ENCODE measurements around the gene MYOCOS. TPM values are rescaled to one million over a fixed set of nuclear protein-coding genes. Genes with fewer than 3 reads are reported as not detected.

Gene MYOCOS
- total RNA-seq, 2 donors from 2014 or later = not detected

DNA sequence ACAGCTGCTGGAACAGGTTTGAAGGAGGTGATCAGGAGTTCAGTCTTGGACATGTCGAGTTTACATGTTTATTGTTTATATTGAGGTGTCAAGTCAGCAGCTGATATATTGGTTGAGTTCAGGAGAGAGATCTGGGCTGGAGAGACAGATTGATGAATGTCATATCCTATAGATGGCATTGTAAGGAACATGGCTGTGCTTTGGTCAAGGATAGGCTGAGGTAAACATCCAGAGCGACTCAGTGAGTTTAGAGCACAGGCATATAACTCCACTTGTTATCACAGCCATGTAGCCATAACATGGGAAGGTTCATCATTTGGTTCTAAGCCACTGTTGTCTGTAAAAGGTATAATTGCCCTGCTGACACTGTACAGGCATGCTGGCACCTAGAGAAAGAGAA, 5.5 kb upstream of the MYOCOS start:
- H3K4me1 ChIP-seq (replicated peaks) = no peaks in the 10 kb centered on the region
- WGBS = 91% methylated on average over 2 of the region's 2 CpGs
- no peaks in the 10 kb centered on the region for H3K36me3 ChIP-seq
- TF ChIP-seq, protein P1, sequence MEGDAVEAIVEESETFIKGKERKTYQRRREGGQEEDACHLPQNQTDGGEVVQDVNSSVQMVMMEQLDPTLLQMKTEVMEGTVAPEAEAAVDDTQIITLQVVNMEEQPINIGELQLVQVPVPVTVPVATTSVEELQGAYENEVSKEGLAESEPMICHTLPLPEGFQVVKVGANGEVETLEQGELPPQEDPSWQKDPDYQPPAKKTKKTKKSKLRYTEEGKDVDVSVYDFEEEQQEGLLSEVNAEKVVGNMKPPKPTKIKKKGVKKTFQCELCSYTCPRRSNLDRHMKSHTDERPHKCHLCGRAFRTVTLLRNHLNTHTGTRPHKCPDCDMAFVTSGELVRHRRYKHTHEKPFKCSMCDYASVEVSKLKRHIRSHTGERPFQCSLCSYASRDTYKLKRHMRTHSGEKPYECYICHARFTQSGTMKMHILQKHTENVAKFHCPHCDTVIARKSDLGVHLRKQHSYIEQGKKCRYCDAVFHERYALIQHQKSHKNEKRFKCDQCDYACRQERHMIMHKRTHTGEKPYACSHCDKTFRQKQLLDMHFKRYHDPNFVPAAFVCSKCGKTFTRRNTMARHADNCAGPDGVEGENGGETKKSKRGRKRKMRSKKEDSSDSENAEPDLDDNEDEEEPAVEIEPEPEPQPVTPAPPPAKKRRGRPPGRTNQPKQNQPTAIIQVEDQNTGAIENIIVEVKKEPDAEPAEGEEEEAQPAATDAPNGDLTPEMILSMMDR (IDR thresholded peaks at IDR 0.05) = no peak
- TF ChIP-seq POLR2A (IDR thresholded peaks at IDR 0.05) = no peak
- no peak for TF ChIP-seq POLR2AphosphoS5 (IDR thresholded peaks at IDR 0.05)
- no peaks in the 10 kb centered on the region for H3K27me3 ChIP-seq (replicated peaks; ENCODE audit: insufficient read depth)
- intact Hi-C loops (cut with DNase I) = no loop called here
- no peaks in the 10 kb centered on the region for H3K9me3 ChIP-seq
- no peak overlapping the region for H3K27ac ChIP-seq
- H3K4me3 ChIP-seq = no peak overlapping the region
- no peak for DNase-seq (ENCODE audit: low spot score)

DNA sequence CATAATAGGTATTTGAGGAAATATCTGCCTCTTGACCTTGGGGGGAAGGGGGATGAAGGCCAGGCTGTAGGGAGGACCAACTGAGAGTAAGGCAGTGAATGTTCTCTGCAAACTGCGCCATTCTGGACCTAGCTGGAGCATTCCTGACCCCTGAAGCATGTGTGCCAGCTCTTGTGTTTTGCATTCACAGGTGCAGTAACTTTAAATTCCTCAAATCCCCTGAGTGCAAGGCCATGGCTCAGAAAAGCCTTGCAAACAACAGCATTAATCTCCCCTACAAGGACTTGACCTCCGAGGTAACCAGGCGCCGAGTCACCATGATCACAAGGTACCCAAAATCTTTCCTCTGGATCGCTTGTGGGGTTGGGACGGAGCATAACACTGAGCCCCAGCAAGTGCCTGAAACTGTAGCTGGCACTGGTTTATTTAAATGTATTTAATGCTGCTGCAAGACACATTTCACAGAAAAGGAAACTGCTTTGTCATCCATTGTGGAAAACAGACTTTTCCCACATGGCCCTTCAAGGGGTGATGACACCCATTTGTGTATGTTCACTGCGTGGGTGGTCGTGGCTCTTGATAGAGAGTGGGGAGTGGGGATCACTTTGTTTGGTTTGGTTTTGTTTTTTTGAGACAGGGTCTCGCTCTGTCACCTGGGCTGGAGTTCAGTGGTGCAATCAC, 1.7 kb downstream of the MYOCOS start:
- Histone ChIP-seq H3K9me3 (no peaks in the 10 kb centered on the region), H3K4me1 (replicated peaks) (no peaks in the 10 kb centered on the region), H3K27ac (no peak overlapping the region), H3K4me3 (no peak overlapping the region), H3K36me3 (no peaks in the 10 kb centered on the region), H3K27me3 (replicated peaks; ENCODE audit: insufficient read depth) (no peaks in the 10 kb centered on the region)
- 91% methylated on average over 9 of the region's 9 CpGs for WGBS
- DNase-seq (ENCODE audit: low spot score) = no peak
- no peak for TF ChIP-seq POLR2AphosphoS5 (IDR thresholded peaks at IDR 0.05)
- TF ChIP-seq POLR2A (IDR thresholded peaks at IDR 0.05) = no peak
- TF ChIP-seq, protein P1 (IDR thresholded peaks at IDR 0.05) = no peak
- intact Hi-C loops (cut with DNase I) = no loop called here

DNA sequence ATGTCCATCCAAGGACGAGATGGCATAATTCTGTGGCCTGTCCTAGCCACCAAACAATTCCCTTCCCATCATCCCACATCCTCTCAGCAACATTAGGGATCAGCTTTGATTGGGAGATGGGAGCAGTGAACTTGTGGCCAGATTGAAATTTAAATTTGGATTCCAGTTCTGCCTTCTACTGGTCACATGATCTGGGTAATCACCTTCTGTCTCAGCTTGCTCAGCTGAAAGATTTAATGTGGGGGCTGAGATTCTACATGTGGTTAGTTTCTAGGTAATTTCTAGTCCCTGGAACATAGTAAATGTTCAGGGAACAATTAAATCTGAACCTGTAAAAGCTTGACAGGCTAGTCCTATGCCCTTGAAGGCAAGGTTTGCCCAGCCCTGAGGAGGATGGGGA, 3.2 kb downstream of the MYOCOS start:
- Histone ChIP-seq H3K27me3 (replicated peaks; ENCODE audit: insufficient read depth) (no peaks in the 10 kb centered on the region), H3K9me3 (no peaks in the 10 kb centered on the region), H3K4me1 (replicated peaks) (no peaks in the 10 kb centered on the region), H3K36me3 (no peaks in the 10 kb centered on the region), H3K4me3 (no peak overlapping the region), H3K27ac (no peak overlapping the region)
- intact Hi-C loops (cut with DNase I) = no loop called here
- WGBS = 85% methylated on average over 1 of the region's 1 CpG
- no peak for DNase-seq (ENCODE audit: low spot score)
- no peak for TF ChIP-seq POLR2AphosphoS5 (IDR thresholded peaks at IDR 0.05)

DNA sequence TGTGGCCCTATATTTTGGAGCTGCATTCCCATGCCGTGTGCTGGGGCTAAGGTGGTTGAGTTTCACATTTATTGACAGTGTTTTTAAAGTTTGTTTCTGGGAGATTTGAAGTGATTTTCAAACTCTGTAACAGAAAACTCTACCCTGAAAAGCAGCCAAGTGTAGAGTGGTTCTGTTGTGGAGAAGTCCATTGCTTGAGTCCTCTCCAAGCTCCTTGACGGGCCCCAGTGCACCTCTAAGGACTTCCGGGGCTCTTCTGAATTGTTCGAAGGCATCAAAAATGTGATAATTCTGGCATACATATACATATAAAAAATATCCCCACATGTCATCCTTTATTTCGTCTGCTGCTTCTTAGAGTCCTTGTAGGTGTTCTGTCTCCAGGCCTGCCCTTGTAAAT, 5.0 kb downstream of the MYOCOS start:
- H3K27me3 ChIP-seq (replicated peaks; ENCODE audit: insufficient read depth) = no peaks in the 10 kb centered on the region
- DNase-seq (ENCODE audit: low spot score) = no peak
- H3K9me3 ChIP-seq = no peaks in the 10 kb centered on the region
- intact Hi-C loops (cut with DNase I) = no loop called here
- no peak overlapping the region for H3K27ac ChIP-seq
- TF ChIP-seq, protein P1 (IDR thresholded peaks at IDR 0.05) = no peak
- TF ChIP-seq POLR2A (IDR thresholded peaks at IDR 0.05) = no peak
- no peak for TF ChIP-seq POLR2AphosphoS5 (IDR thresholded peaks at IDR 0.05)
- H3K36me3 ChIP-seq = no peaks in the 10 kb centered on the region
- no peak overlapping the region for H3K4me3 ChIP-seq
- 86% methylated on average over 5 of the region's 5 CpGs for WGBS
- H3K4me1 ChIP-seq (replicated peaks) = no peaks in the 10 kb centered on the region

DNA sequence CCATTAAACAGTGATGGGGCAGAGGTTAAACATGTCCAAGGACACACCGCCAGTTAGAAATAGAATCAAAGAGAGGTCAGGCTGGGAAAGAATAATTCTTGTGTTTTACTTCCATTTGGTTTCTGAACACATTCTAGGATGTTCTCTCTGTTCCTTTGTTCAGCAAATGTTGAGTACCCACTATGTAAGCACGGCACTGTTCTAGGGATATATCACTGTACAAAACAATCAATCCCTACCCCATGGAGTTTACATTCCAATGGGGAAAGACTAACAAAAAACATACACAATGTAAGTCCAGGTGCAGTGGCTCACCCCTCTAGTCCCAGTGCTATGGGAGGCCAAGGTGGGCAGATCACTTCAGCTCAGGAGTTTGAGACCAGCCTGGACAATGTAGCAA, 6.2 kb downstream of the MYOCOS start:
- TF ChIP-seq POLR2AphosphoS5 (IDR thresholded peaks at IDR 0.05) = no peak
- TF ChIP-seq, protein P1 (IDR thresholded peaks at IDR 0.05) = no peak
- TF ChIP-seq POLR2A (IDR thresholded peaks at IDR 0.05) = no peak
- Histone ChIP-seq H3K4me1 (replicated peaks) (no peaks in the 10 kb centered on the region), H3K4me3 (no peak overlapping the region), H3K27me3 (replicated peaks; ENCODE audit: insufficient read depth) (no peaks in the 10 kb centered on the region), H3K27ac (no peak overlapping the region), H3K36me3 (no peaks in the 10 kb centered on the region), H3K9me3 (no peaks in the 10 kb centered on the region)
- 93% methylated on average over 2 of the region's 2 CpGs for WGBS
- no peak for DNase-seq (ENCODE audit: low spot score)
- intact Hi-C loops (cut with DNase I) = no loop called here
